ENCODE results near the gene CHST8. TPM values are rescaled to one million over a fixed set of nuclear protein-coding genes. Genes with fewer than 3 reads are reported as not detected.

The CHST8 gene
- total RNA-seq, 1 donor, result not detected

DNA sequence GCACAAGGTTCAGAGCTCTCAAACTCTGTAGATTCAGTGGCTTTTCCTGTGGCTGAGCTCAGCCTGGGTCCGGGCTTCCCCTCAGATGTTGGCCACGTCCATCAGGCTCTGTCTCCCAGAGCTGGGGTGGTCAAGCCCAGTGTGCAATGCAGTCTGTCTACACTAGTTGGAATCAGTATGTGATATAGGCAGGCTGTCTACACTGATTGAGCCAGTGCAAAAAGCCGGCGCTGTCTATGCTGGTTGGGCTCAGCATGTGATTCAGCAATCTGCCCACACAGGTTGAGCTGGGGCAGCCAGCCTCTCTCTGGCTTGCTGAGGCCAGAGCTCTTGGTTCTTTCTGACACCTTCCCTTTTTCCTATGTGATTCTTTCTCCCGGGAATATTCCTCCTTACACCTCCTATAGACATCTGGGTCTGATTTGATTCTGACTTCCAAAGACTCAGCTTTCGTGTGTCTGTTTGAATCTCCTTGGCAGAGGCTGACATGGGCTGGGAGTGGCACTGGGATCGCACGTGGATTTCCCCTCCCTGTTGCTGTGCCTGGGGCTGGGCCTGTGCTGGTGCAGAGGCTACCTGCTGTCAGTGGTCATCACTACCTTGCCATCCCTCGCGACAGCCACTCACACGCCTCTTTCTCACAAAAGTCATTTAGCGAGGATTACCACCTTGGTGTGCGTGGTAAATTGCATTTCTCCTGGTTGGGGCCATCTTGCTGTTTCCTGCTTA, 9.3 kb downstream of the CHST8 start:
- TF ChIP-seq, protein P1, sequence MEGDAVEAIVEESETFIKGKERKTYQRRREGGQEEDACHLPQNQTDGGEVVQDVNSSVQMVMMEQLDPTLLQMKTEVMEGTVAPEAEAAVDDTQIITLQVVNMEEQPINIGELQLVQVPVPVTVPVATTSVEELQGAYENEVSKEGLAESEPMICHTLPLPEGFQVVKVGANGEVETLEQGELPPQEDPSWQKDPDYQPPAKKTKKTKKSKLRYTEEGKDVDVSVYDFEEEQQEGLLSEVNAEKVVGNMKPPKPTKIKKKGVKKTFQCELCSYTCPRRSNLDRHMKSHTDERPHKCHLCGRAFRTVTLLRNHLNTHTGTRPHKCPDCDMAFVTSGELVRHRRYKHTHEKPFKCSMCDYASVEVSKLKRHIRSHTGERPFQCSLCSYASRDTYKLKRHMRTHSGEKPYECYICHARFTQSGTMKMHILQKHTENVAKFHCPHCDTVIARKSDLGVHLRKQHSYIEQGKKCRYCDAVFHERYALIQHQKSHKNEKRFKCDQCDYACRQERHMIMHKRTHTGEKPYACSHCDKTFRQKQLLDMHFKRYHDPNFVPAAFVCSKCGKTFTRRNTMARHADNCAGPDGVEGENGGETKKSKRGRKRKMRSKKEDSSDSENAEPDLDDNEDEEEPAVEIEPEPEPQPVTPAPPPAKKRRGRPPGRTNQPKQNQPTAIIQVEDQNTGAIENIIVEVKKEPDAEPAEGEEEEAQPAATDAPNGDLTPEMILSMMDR (IDR thresholded peaks at IDR 0.05; ENCODE audit: insufficient read depth, low read depth, low read length), result no peak
- DNase-seq (ENCODE audit: low read depth), result no peak

DNA sequence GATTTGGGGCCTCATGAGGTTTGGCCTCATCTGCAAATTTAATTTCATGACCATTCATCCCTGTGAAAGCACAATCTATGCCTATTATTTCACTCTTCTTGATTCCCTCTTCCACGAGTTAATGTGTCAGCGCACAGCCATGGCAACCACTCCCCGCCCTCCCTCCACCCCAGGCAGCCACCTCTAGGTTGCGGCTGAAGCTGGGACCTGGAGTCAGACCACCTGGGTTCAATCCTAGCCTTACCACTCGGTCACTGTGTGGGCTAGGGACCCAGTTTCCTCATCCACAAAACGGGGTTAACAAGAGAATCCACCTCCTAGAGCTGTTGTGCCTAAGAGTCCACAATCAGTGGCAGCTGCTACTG, 9.8 kb downstream of the CHST8 start:
- TF ChIP-seq, protein P1 (IDR thresholded peaks at IDR 0.05; ENCODE audit: insufficient read depth, low read depth, low read length), result no peak
- no peak overlapping the region for H3K4me3 ChIP-seq (ENCODE audit: low read depth, low read length)
- DNase-seq (ENCODE audit: low read depth), result no peak

More for the DNA sequence above, 9.3 kb downstream of the CHST8 start:
- no peak overlapping the region for H3K4me3 ChIP-seq (ENCODE audit: low read depth, low read length)

DNA sequence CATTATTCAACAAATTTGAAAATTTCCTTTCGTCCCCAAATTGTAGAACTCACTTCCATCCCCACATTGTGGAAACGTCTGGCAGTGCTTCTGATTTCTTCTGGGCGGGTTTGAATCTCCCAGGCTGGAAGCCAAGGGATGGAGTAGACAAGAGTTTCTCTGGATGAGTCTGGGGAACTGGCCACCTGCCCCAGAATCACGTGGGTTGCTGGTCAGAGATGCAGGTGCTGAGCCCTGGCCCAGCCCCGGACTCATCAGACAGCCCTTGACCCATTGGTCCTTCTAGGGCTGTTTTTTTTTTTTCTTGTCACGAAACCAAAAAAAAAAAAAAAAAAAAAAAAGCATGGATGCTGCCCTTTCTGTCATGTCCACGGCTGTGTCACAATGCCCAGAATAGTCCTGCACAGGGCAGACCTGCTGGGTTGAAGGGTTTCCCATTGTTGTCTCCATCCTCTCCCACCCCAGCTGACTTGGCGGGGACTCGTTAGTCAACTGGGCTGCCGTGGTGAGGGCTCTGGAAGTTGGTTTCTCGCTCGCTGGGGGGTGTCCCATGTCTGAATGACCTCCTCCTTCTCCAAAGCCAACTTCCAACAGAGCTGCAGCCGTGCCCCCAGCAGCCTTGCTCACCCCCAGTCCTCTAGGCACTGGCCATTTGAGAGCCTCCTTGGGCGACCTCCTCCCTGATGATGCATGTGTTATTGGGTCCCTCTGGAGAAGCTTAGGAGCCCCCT, 12.8 kb downstream of the CHST8 start:
- TF ChIP-seq, protein P1 (IDR thresholded peaks at IDR 0.05; ENCODE audit: insufficient read depth, low read depth, low read length), result no peak
- no peak overlapping the region for H3K4me3 ChIP-seq (ENCODE audit: low read depth, low read length)
- DNase-seq (ENCODE audit: low read depth), result no peak

DNA sequence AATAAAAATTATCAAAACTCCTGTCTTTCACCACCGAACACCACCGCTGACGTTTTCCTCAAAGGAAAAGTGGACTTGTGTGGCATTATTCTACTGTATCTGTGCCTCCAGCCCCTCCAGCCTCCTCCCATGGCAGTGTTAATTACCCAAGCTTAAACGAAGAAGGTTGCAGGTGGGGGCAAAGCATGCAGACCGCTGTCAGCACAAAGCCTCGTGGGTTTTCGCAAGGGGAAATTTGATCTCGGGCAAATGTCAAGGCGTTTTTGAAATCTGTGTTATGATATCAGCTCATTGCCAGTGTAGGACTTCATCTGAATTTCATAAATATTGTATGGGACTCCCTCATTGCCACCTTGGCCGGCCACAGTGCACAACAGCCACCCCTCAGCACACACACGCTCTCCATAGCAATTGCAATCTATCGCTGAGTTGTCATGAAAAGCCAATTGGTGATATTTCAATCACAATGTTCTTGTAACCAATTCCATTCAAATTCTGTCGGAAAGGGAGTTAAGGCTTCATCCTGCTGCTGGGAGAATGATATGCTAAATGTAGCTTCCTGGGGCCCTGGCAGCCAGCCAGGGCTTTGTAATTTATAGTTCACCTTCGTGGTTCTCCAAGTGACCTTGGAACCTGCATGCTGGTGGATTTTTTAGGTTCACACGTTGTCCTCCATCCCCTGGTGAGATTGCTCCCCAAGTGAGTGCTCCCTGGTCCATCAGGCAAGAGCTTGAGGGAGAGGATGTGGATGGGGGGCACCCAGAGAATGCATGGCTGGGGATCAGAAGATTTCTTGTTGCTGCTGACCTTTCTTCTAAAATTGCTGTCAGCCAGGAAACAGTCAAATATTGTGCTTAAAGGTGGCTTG, 16.6 kb downstream of the CHST8 start:
- no peak overlapping the region for H3K4me3 ChIP-seq (ENCODE audit: low read depth, low read length)
- DNase-seq (ENCODE audit: low read depth), result no peak
- TF ChIP-seq, protein P1 (IDR thresholded peaks at IDR 0.05; ENCODE audit: insufficient read depth, low read depth, low read length), result no peak

DNA sequence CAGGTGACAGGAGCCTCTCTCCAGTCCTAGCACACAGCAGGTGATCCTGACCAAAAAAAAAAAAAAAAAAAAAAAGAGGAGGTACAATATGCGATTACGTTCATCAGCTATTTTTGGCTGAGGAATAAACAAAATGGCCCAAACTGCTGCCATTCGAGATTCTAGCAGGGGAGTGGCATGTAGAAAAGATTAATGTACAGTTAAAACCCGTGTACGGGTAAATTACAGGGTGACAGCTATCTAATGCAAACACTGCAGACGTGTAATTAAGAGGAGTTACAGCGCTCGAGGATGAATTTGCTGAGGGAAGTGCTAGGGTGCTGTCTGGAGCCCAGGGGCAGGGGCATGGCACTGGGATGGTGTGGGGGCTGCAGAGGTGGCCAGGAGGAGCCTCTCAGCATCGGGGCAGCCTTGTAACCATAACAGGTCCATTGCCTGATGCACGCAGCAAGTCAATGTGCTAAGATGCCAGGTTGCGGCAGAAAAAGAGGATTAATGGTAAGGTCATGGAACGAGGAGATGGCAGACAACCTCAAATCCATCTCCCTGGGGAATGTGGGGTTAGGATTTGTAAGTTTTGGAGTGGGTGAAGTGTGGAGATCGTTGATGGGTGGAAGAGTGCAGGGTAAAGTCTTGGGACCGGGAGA, 17.4 kb downstream of the CHST8 start:
- TF ChIP-seq, protein P1 (IDR thresholded peaks at IDR 0.05; ENCODE audit: insufficient read depth, low read depth, low read length), result no peak
- no peak for DNase-seq (ENCODE audit: low read depth)
- H3K4me3 ChIP-seq (ENCODE audit: low read depth, low read length), result no peak overlapping the region

DNA sequence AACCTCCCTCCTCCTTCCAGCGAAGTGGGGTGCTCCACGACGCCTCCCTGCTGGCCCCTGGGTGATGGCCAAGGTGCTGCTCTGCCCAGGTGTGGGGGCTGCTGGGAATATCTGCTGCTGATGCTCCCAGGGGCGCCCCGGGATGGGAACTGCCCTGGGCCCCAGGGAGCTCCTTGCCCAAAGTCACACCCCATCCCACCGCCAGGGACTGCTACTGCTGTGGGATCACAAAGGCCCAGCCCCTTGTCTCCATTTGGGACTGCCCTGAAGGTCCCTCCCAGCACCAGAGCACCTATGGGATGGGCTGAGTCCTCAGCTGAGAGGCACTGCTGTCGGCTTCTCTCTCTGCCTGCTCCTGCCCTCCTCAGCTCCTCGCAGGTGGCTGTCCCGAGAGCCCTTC, 19.0 kb downstream of the CHST8 start:
- no peak overlapping the region for H3K4me3 ChIP-seq (ENCODE audit: low read depth, low read length)
- DNase-seq (ENCODE audit: low read depth), result no peak
- TF ChIP-seq, protein P1 (IDR thresholded peaks at IDR 0.05; ENCODE audit: insufficient read depth, low read depth, low read length), result no peak

Measured in fibroblast of villous mesenchyme (primary cell).